MCF 10A (cell line): Measurements from ENCODE around the gene TBCD. TPM values are rescaled to one million over a fixed set of nuclear protein-coding genes. Genes with fewer than 3 reads are reported as not detected.

Experiments used
- BruUV-seq: library from RNA; stranded (reverse); fragments of 400-500 nt; replicated peaks from 2 replicates; lab custom pipeline; 2021; lab: Mats Ljungman, UMichigan
- CTCF ChIA-PET: fragments of 300-600 bp; sonication (Branson Sonifier 250); formaldehyde crosslinking; extraction: SDS; loops from one replicate; lab custom pipeline; 2021; ENCODE audit warnings: antibody characterized with exemption, inconsistent platforms; lab: Yijun Ruan, JAX
- POLR2A ChIA-PET: fragments of 300-600, 350-650 bp; sonication (Branson Sonifier 250); formaldehyde crosslinking; extraction: SDS; loops from one replicate; lab custom pipeline; 2020; ENCODE audit warnings: antibody characterized with exemption, inconsistent platforms; lab: Yijun Ruan, JAX
- DNase-seq: peaks from one replicate; pipeline ENCODE4 v3.0.0-alpha.2; 2018; ENCODE audit not compliant: unreplicated experiment
- H3K27ac Mint-ChIP-seq: one replicate; pipeline ENCODE4 v1.8.0; 2022; ENCODE audit warnings: mild to moderate bottlenecking, low read depth, mixed read lengths; ENCODE audit not compliant: unreplicated experiment
- H3K27me3 Mint-ChIP-seq: one replicate; pipeline ENCODE4 v1.8.0; 2022; ENCODE audit warnings: mixed read lengths; ENCODE audit not compliant: insufficient read depth, unreplicated experiment
- H3K36me3 Mint-ChIP-seq: one replicate; pipeline ENCODE4 v1.8.0; 2022; ENCODE audit warnings: mild to moderate bottlenecking, moderate library complexity, mixed read lengths; ENCODE audit not compliant: insufficient read depth, unreplicated experiment
- H3K4me1 Mint-ChIP-seq: one replicate; pipeline ENCODE4 v1.8.0; 2022; ENCODE audit warnings: mixed read lengths; ENCODE audit not compliant: insufficient read depth, unreplicated experiment
- H3K4me3 Mint-ChIP-seq: one replicate; pipeline ENCODE4 v1.8.0; 2022; ENCODE audit warnings: mild to moderate bottlenecking, moderate library complexity, mixed read lengths; ENCODE audit not compliant: unreplicated experiment
- H3K9me3 Mint-ChIP-seq: one replicate; pipeline ENCODE4 v1.8.0; 2022; ENCODE audit warnings: mixed read lengths; ENCODE audit not compliant: unreplicated experiment
- CTCF ChIP-seq: fragments of 200-600 bp; IDR thresholded peaks from one replicate; pipeline ENCODE4 v1.8.0; 2022; ENCODE audit warnings: antibody characterized with exemption, mild to moderate bottlenecking; ENCODE audit not compliant: unreplicated experiment
- intact Hi-C: fragments of 100-400 bp; cut with micrococcal nuclease; formaldehyde crosslinking; loops from 2 replicates; pipeline ENCODE4 v1.14.1; 2022
- total RNA-seq: library from RNA; stranded (reverse); gene quantifications from 2 replicates; pipeline ENCODE4 v1.2.3, GENCODE V29; 2022

The TBCD gene
- total RNA-seq, 1 experiment from 2014 or later = 76.2 TPM

GRCh38 chr17:82882715-82883418, 131.0 kb downstream of the TBCD start:
- Mint-ChIP-seq H3K36me3 (peaks cover 19% of the 10 kb centered on the region), H3K4me1 (peaks cover 12% of the 10 kb centered on the region), H3K27ac (no peak overlapping the region), H3K27me3 (no peaks in the 10 kb centered on the region), H3K9me3 (no peaks in the 10 kb centered on the region), H3K4me3 (no peak overlapping the region)
- no TSS peak for BruUV-seq
- intact Hi-C loops = no loop called here
- DNase-seq = no peak
- TF ChIP-seq CTCF = no peak
- POLR2A ChIA-PET = interaction anchor here (1.1 kb wide), 1 partner anchor 10 kb away, joined by 3 read pairs; no protein-coding TSS in a partner anchor
- CTCF ChIA-PET = interaction anchor here (0.8 kb wide), 1 partner anchor 101 kb away, joined by 4 read pairs; no protein-coding TSS in a partner anchor

GRCh38 chr17:82883419-82884031, 131.7 kb downstream of the TBCD start:
- H3K9me3 Mint-ChIP-seq = no peaks in the 10 kb centered on the region
- peaks cover 14% of the 10 kb centered on the region for H3K36me3 Mint-ChIP-seq
- intact Hi-C loops = no loop called here
- BruUV-seq = no TSS peak
- no peak overlapping the region for H3K27ac Mint-ChIP-seq
- H3K4me1 Mint-ChIP-seq = peaks cover 12% of the 10 kb centered on the region
- ChIA-PET CTCF (interaction anchor here (0.7 to 0.8 kb wide), 2 partner anchors 8 to 102 kb away, joined by 3 to 4 read pairs; no protein-coding TSS in a partner anchor), POLR2A (interaction anchor here (1.1 to 2.9 kb wide), 2 partner anchors 7 to 10 kb away, joined by 3 to 18 read pairs; no protein-coding TSS in a partner anchor)
- no peak for DNase-seq
- no peaks in the 10 kb centered on the region for H3K27me3 Mint-ChIP-seq
- TF ChIP-seq CTCF = no peak
- no peak overlapping the region for H3K4me3 Mint-ChIP-seq

GRCh38 chr17:82884341-82884969, 132.6 kb downstream of the TBCD start:
- intact Hi-C loops = no loop called here
- H3K4me3 Mint-ChIP-seq = no peak overlapping the region
- H3K27me3 Mint-ChIP-seq = no peaks in the 10 kb centered on the region
- H3K36me3 Mint-ChIP-seq = peaks cover 9% of the 10 kb centered on the region
- no peaks in the 10 kb centered on the region for H3K9me3 Mint-ChIP-seq
- TF ChIP-seq CTCF = no peak
- CTCF ChIA-PET = no interaction called here
- no peak for DNase-seq
- no TSS peak for BruUV-seq
- POLR2A ChIA-PET = interaction anchor here (0.7 to 2.9 kb wide), 2 partner anchors 8 to 102 kb away, joined by 3 to 18 read pairs; no protein-coding TSS in a partner anchor
- peaks cover 12% of the 10 kb centered on the region for H3K4me1 Mint-ChIP-seq
- H3K27ac Mint-ChIP-seq = no peak overlapping the region

- Mint-ChIP-seq H3K4me1 (peaks cover 9% of the 10 kb centered on the region), H3K27ac (no peak overlapping the region), H3K36me3 (peaks cover 9% of the 10 kb centered on the region), H3K4me3 (no peak overlapping the region), H3K27me3 (no peaks in the 10 kb centered on the region), H3K9me3 (no peaks in the 10 kb centered on the region)
- DNase-seq = no peak
- ChIA-PET POLR2A (interaction anchor here (0.7 to 2.9 kb wide), 2 partner anchors 9 to 103 kb away, joined by 3 to 18 read pairs; no protein-coding TSS in a partner anchor), CTCF (no interaction called here)
- BruUV-seq = no TSS peak
- intact Hi-C loops = no loop called here
- no peak for TF ChIP-seq CTCF
These were observed 133.1 kb downstream of the TBCD start for GRCh38 chr17:82884970-82885353.
